ENCODE measurements around the gene ATG9B.

GRCh38 chr7:151013356-151013732 is 10.9 kb downstream of the ATG9B start:
- TF ChIP-seq CTCF (conservative IDR thresholded peaks at IDR 0.05; ENCODE audit: low read depth, low read length), result no peak
- no peak for TF ChIP-seq EZH2 (IDR thresholded peaks at IDR 0.05; ENCODE audit: low read length, unreplicated experiment)
- TF ChIP-seq EZH2phosphoT487 (IDR thresholded peaks at IDR 0.05; ENCODE audit: borderline replicate concordance, low read length), result no peak
